Testis (tissue), 3 donors: ENCODE data around the gene THBS3. TPM values are rescaled to one million over a fixed set of nuclear protein-coding genes. Genes with fewer than 3 reads are reported as not detected.
"Not testable (repeated sequence)": the region's sequence is repeated elsewhere in the genome, so short reads cannot be mapped to it uniquely, and the experiment has no call there.

Source experiments
- DNase-seq: peaks from one replicate; pipeline ENCODE4 v3.0.0-alpha.2; 2019
- H3K27ac ChIP-seq, 2 donors: fragments of 200-600 bp; sonication (generic); one replicate each; pipeline ENCODE4 v1.5.1; 2019
- H3K27me3 ChIP-seq: fragments of 200-600 bp; sonication (generic); one replicate; pipeline ENCODE4 v1.5.1; 2019
- H3K36me3 ChIP-seq: fragments of 200-600 bp; sonication (generic); one replicate; pipeline ENCODE4 v1.5.1; 2017; ENCODE audit warnings: low read depth; ENCODE audit errors: missing control alignments
- H3K4me1 ChIP-seq: fragments of 200-600 bp; sonication (generic); one replicate; pipeline ENCODE4 v1.5.1; 2019
- H3K4me3 ChIP-seq, 2 donors: fragments of 200-600 bp; sonication (generic); one replicate each; pipeline ENCODE4 v1.5.1; 2017 to 2019
- H3K9me3 ChIP-seq: fragments of 200-600 bp; sonication (generic); one replicate; pipeline ENCODE4 v1.5.1; 2017
- POLR2A ChIP-seq: fragments of 450-650 bp; IDR thresholded peaks from one replicate; pipeline ENCODE4 v1.6.1; 2017; ENCODE audit warnings: antibody characterized with exemption, mild to moderate bottlenecking, moderate library complexity
- WGBS, 2 donors: methylation state at CpG; one replicate each; pipeline ENCODE4 v1.1.5; 2018; 5-methylcytosine and 5-hydroxymethylcytosine counted together
- intact Hi-C: fragments of 100-400 bp; cut with DNase I; formaldehyde crosslinking; loops from one replicate; pipeline ENCODE4 v1.15.1; 2023; ENCODE audit warnings: low total_unique reads
- microRNA counts, 2 donors: library from miRNA; unstranded; fragments of <30 nt; microRNA quantifications; one replicate each; lab custom pipeline; 2016
- polyA plus RNA-seq: library from polyadenylated mRNA; stranded (reverse); fragments of 350-450 nt; fragmentation: Illumina TruSeq; extraction: RNeasy Lipid Tissue Mini Kit (QIAGEN cat#74804); gene quantifications from one replicate; pipeline ENCODE4 v1.2.3, GENCODE V29; 2014; ENCODE audit warnings: low read depth, low replicate concordance; ENCODE audit not compliant: insufficient read depth
- small RNA-seq, 2 donors: library from RNA; depleted of rRNA; stranded (forward); fragments of <200 nt; gene quantifications; one replicate each; pipeline ENCODE3, GENCODE V24; 2016
- total RNA-seq, 2 donors: library from RNA; depleted of rRNA; stranded (reverse); fragments of >200 nt; gene quantifications; one replicate each; pipeline ENCODE4 v1.2.3, GENCODE V29; 2016
- TF ChIP-seq, protein P1 (sequence below), 3 experiments: fragments of 450-650 bp in 2 of 3; fragments of 200-600 bp in 1 of 3; sonication (generic) in 1 of 3; IDR thresholded peaks; one replicate each; pipeline ENCODE4 v1.5.1; 2016 to 2019; ENCODE audit warnings: antibody characterized with exemption in 3 of 3, mild to moderate bottlenecking in 2 of 3, moderate library complexity in 1 of 3

The THBS3 gene
- total and polyA plus RNA-seq, 3 donors from 2014 or later = 37.1 to 82.9 (median 68.1) TPM

DNA sequence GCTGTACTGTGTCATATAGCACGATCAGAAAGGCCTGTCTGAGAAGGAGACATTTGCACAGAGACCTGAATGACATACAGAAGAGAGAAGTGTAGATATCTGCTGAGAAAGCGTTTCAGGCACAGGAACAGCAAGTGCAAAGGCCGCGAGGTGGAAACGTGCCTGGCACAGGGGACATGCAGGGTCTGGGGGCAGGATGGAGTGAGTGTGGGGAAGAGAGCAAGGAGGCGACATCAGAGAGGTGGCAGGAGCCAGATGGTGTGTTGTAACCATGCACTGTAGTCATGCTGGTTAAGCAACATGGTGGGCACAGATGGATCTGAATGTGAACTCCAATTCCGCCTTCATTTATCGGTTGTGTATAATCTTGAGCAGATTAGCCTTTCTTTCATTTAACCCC lies 47.6 kb downstream of the THBS3 start:
- Histone ChIP-seq H3K4me3 (no peak overlapping the region), H3K36me3 (no peaks in the 10 kb centered on the region), H3K4me1 (no peaks in the 10 kb centered on the region), H3K27ac (no peak overlapping the region), H3K27me3 (no peaks in the 10 kb centered on the region), H3K9me3 (no peaks in the 10 kb centered on the region)
- TF ChIP-seq, protein P1, sequence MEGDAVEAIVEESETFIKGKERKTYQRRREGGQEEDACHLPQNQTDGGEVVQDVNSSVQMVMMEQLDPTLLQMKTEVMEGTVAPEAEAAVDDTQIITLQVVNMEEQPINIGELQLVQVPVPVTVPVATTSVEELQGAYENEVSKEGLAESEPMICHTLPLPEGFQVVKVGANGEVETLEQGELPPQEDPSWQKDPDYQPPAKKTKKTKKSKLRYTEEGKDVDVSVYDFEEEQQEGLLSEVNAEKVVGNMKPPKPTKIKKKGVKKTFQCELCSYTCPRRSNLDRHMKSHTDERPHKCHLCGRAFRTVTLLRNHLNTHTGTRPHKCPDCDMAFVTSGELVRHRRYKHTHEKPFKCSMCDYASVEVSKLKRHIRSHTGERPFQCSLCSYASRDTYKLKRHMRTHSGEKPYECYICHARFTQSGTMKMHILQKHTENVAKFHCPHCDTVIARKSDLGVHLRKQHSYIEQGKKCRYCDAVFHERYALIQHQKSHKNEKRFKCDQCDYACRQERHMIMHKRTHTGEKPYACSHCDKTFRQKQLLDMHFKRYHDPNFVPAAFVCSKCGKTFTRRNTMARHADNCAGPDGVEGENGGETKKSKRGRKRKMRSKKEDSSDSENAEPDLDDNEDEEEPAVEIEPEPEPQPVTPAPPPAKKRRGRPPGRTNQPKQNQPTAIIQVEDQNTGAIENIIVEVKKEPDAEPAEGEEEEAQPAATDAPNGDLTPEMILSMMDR (IDR thresholded peaks at IDR 0.05) = no peak
- no peak for TF ChIP-seq POLR2A
- DNase-seq = no peak
- intact Hi-C loops = no loop called here
- WGBS, 2 donors = 77 to 82% methylated on average over 8 of the region's 8 CpGs

DNA sequence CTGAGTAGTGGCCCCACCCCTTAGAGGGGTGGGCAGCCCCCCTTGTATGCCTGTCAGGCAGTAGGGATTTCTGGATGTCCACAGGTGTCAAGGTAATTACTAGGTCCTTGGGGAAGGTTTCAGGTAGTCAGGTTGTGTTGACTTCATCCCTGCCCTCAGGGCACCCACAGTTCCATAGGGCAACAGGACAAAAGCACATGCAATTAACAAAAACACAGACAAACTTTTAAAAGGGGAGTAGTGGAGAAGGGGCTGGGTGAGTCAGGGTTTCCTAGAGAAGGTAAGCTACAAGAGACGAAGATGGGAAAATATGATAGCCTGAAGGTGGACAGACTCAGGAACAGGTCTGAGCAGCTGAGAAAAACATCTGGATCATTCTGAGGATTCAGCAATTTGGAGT lies 48.7 kb downstream of the THBS3 start:
- 80 to 93% methylated on average over 1 of the region's 1 CpG for WGBS, 2 donors
- Histone ChIP-seq H3K27ac (no peak overlapping the region), H3K4me3 (no peak overlapping the region), H3K27me3 (no peaks in the 10 kb centered on the region), H3K36me3 (no peaks in the 10 kb centered on the region), H3K9me3 (no peaks in the 10 kb centered on the region), H3K4me1 (no peaks in the 10 kb centered on the region)
- no peak for DNase-seq
- intact Hi-C loops = no loop called here
- TF ChIP-seq, protein P1 (IDR thresholded peaks at IDR 0.05) = no peak
- no peak for TF ChIP-seq POLR2A

DNA sequence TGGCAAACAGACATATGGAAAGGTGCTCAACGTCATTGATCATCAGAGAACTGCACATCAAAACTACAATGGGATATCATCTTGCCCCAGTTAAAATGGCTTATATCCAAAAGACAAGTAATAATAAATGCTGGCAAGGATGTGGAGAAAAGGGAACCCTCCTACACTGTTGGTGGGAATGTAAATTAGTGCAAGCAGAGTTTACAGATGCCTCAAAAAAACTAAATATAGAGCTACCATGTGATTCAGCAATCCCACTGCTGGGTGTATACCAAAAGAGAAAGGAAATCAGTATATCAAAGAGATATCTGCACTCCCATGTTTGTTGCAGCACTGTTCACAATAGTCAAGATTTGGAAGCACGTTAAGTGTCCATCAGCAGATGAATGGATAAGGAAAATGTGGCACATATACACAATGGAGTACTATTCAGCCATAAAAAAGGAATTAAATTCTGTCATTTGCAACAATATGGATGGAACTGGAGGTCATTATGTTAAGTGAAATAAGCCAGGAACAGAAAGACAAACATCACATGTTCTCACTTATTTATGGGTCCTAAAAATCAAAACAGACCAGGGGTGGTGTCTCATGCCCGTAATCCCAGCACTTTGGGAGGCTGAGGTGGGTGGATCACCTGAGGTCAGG lies 51.6 kb downstream of the THBS3 start:
- H3K4me1 ChIP-seq, DNase-seq, H3K9me3 ChIP-seq, H3K4me3 ChIP-seq, H3K27me3 ChIP-seq, H3K36me3 ChIP-seq, intact Hi-C loops, H3K27ac ChIP-seq: not testable (repeated sequence)
- WGBS, 2 donors = 74% methylated on average over 3 of the region's 3 CpGs

MicroRNA genes within 50 kb of the gene (microRNA counts, 767-probe panel; counts per million panel counts)
- microRNA hsa-miR-92b-3p (lab: Ali Mortazavi, UCI) = 0 to 152 counts per million in 2 donors

Small RNA genes within 50 kb of the gene (small RNA-seq; reads per million reads assigned to genes)
- 0 reads per million in 2 donors for gene HMGN2P18

Other genes starting within 250 kb of the THBS3 start
- 10 to 100 TPM; 31.0 to 34.9 TPM for gene PYGO2, start 246.1 kb downstream of the THBS3 start, total RNA-seq
- 33.2 TPM for gene PYGO2, start 246.1 kb downstream of the THBS3 start, polyA plus RNA-seq
- 10 to 100 TPM; 47.9 to 59.3 TPM for gene SHC1, start 237.2 kb downstream of the THBS3 start, total RNA-seq
- 49.0 TPM for gene SHC1, start 237.2 kb downstream of the THBS3 start, polyA plus RNA-seq
- 10 to 100 TPM; 45.5 to 84.3 TPM for gene CKS1B, start 233.2 kb downstream of the THBS3 start, total RNA-seq
- 100 TPM for gene CKS1B, start 233.2 kb downstream of the THBS3 start, polyA plus RNA-seq
- gene FLAD1, start 224.6 kb downstream of the THBS3 start, total RNA-seq = 10 to 100 TPM; 26.5 to 35.0 TPM
- gene FLAD1, start 224.6 kb downstream of the THBS3 start, polyA plus RNA-seq = 46.5 TPM
- 1 to 10 TPM in 1 of 2 donors, not detected in 1; 1.1 TPM for gene LENEP, start 214.3 kb downstream of the THBS3 start, total RNA-seq
- gene LENEP, start 214.3 kb downstream of the THBS3 start, polyA plus RNA-seq = not detected
- 10 to 100 TPM; 21.1 to 22.4 TPM for gene ZBTB7B, start 205.1 kb downstream of the THBS3 start, total RNA-seq
- 18.6 TPM for gene ZBTB7B, start 205.1 kb downstream of the THBS3 start, polyA plus RNA-seq
- gene DCST2, start 174.1 kb downstream of the THBS3 start, total RNA-seq = 10 to 100 TPM in 1 of 2 donors, 1 to 10 TPM in 1; 9.9 to 14.4 TPM
- 20.4 TPM for gene DCST2, start 174.1 kb downstream of the THBS3 start, polyA plus RNA-seq
- gene DCST1, start 174.1 kb downstream of the THBS3 start, total RNA-seq = 1 to 10 TPM; 4.5 to 9.4 TPM
- gene DCST1, start 174.1 kb downstream of the THBS3 start, polyA plus RNA-seq = 15.2 TPM
- gene ADAM15, start 156.6 kb downstream of the THBS3 start, total RNA-seq = 10 to 100 TPM; 30.7 to 34.5 TPM
- gene ADAM15, start 156.6 kb downstream of the THBS3 start, polyA plus RNA-seq = 42.6 TPM
- 1 to 10 TPM; 5.3 to 6.9 TPM for gene EFNA4, start 144.2 kb downstream of the THBS3 start, total RNA-seq
- gene EFNA4, start 144.2 kb downstream of the THBS3 start, polyA plus RNA-seq = 6.0 TPM
- gene EFNA3, start 129.1 kb downstream of the THBS3 start, total RNA-seq = 1 to 10 TPM; 7.5 to 7.7 TPM
- 9.9 TPM for gene EFNA3, start 129.1 kb downstream of the THBS3 start, polyA plus RNA-seq
- 10 to 100 TPM; 13.1 to 14.5 TPM for gene EFNA1, start 80.0 kb downstream of the THBS3 start, total RNA-seq
- gene EFNA1, start 80.0 kb downstream of the THBS3 start, polyA plus RNA-seq = 13.0 TPM
- gene SLC50A1, start 72.0 kb downstream of the THBS3 start, total RNA-seq = 10 to 100 TPM; 25.2 to 30.0 TPM
- gene SLC50A1, start 72.0 kb downstream of the THBS3 start, polyA plus RNA-seq = 33.7 TPM
- 100 to 1,000 TPM in 1 of 2 donors, 10 to 100 TPM in 1; 69.9 to 104 TPM for gene DPM3, start 67.4 kb downstream of the THBS3 start, total RNA-seq
- gene DPM3, start 67.4 kb downstream of the THBS3 start, polyA plus RNA-seq = 77.7 TPM
- gene KRTCAP2, start 34.6 kb downstream of the THBS3 start, total RNA-seq = 100 to 1,000 TPM; 242 to 255 TPM
- gene KRTCAP2, start 34.6 kb downstream of the THBS3 start, polyA plus RNA-seq = 397 TPM
- 1 to 10 TPM; 3.7 to 3.9 TPM for gene TRIM46, start 34.0 kb downstream of the THBS3 start, total RNA-seq
- 4.0 TPM for gene TRIM46, start 34.0 kb downstream of the THBS3 start, polyA plus RNA-seq
- gene MTX1, start 798 bp upstream of the THBS3 start, total RNA-seq = 100 to 1,000 TPM in 1 of 2 donors, 10 to 100 TPM in 1; 77.1 to 118 TPM
- gene MTX1, start 798 bp upstream of the THBS3 start, polyA plus RNA-seq = 161 TPM
- 10 to 100 TPM; 14.3 to 15.8 TPM for gene ENTREP3, start 47.6 kb upstream of the THBS3 start, total RNA-seq
- gene ENTREP3, start 47.6 kb upstream of the THBS3 start, polyA plus RNA-seq = 27.9 TPM
- gene SCAMP3, start 54.5 kb upstream of the THBS3 start, total RNA-seq = 10 to 100 TPM; 70.9 to 80.6 TPM
- 63.0 TPM for gene SCAMP3, start 54.5 kb upstream of the THBS3 start, polyA plus RNA-seq
- gene CLK2, start 65.6 kb upstream of the THBS3 start, total RNA-seq = 10 to 100 TPM; 52.8 to 54.1 TPM
- 37.0 TPM for gene CLK2, start 65.6 kb upstream of the THBS3 start, polyA plus RNA-seq
- 1 to 10 TPM; 3.5 to 3.8 TPM for gene HCN3, start 69.6 kb upstream of the THBS3 start, total RNA-seq
- 2.2 TPM for gene HCN3, start 69.6 kb upstream of the THBS3 start, polyA plus RNA-seq
- under 1 TPM; 0.25 to 0.87 TPM for gene PKLR, start 93.5 kb upstream of the THBS3 start, total RNA-seq
- gene PKLR, start 93.5 kb upstream of the THBS3 start, polyA plus RNA-seq = 2.0 TPM
- 10 to 100 TPM; 51.6 to 81.6 TPM for gene FDPS, start 101.0 kb upstream of the THBS3 start, total RNA-seq
- 127 TPM for gene FDPS, start 101.0 kb upstream of the THBS3 start, polyA plus RNA-seq
- 10 to 100 TPM; 13.9 to 14.9 TPM for gene RUSC1, start 113.0 kb upstream of the THBS3 start, total RNA-seq
- gene RUSC1, start 113.0 kb upstream of the THBS3 start, polyA plus RNA-seq = 10.8 TPM